DMS153 (cell line): ENCODE data around the gene GANC.
A peak's percentile ranks its signal among the peaks of the same experiment; 100 is the strongest.

Source experiments
- DNase-seq: peaks from one replicate; lab custom pipeline; 2025; lab: John Stamatoyannopoulos, UW

GANC gene

DNA sequence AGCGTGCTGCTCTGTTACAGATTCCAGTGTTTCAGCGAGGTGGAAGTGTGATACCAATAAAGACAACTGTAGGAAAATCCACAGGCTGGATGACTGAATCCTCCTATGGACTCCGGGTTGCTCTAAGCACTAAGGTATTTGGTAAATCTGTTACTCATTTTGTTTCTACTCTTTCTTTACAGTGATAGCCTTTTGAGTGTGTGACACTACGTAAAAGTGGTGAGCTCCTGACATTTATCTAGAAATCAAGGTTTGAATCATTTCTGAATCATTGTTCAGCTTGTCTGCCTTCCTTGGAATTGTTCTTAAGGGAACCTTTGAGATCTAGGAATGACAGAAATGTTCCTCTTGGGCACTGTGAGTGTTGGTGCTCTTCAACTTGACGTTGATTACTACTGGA, 75.1 kb downstream of the GANC start:
- DNase-seq, result no peak

DNA sequence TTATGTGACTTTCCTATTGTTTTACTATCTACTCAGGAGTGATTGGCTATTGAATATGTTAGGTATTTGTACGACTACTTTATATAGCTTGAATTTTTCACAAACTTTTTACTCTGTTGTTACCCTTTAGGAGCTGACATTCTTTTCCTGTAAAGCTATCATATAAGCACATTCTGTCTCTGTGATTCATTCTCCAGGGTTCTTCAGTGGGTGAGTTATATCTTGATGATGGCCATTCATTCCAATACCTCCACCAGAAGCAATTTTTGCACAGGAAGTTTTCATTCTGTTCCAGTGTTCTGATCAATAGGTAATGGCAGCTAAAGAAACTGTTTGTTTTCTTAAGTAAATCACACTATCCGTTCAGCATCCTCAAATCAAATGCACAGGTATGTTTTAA, 76.2 kb downstream of the GANC start:
- DNase-seq, result no peak

DNA sequence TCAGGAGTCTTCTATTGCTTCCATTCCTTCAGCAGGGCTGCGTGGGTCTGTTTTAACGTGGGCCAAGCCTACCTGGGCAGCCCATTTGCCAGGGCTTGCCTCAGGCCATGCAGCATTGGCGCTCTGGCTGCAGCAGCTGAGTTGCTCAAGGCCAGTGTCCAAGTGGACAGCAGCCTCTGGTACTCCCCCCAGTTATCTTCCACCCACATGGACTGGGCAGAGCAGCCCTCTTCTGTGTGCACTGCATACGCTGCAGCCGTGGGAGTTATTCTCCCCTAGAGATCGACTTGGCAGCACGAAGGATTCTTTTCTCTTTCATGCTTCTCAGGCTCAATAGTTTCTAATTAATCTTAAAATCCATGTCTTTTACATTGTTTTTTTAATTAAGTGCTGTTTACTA, 79.4 kb downstream of the GANC start:
- DNase-seq, result no peak

DNA sequence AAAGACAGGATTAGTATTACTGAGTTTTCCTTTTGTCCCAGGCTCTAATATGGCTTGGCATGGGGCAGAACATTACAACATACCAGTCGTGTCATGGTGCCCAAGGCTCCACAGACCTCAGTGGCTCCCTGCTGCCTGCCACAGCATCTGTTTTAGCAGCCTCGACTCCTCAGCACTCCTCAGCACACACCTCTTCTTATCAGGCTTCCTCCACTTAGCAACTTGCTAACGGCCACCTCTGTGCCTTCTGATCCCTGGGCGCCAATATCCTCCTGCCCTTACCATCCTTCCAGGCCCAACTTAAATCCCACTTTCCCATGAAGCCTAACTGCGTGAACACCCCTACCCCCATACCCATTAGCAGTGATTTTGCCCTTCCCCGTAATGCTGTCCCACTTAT, 80.1 kb downstream of the GANC start:
- no peak for DNase-seq

DNA sequence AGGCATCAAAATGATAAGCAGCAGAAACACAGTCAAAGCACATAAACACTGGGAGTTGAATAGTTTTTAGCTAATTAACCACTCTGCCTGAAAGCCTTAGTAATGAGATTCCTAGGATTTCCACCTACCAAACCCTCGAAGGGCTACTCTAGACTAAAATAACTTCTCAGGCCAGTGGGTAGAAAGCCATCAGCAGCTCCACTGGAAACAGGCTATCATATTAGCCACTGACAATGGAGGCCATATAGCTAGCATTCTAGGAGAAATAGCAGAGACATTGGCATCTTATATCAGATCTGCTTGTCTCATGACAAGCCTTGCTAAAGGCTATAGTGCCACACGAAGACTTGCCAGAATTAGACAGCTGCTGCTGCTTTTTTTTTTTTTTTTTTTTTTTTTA, 81.8 kb downstream of the GANC start:
- DNase-seq, result no peak

DNA sequence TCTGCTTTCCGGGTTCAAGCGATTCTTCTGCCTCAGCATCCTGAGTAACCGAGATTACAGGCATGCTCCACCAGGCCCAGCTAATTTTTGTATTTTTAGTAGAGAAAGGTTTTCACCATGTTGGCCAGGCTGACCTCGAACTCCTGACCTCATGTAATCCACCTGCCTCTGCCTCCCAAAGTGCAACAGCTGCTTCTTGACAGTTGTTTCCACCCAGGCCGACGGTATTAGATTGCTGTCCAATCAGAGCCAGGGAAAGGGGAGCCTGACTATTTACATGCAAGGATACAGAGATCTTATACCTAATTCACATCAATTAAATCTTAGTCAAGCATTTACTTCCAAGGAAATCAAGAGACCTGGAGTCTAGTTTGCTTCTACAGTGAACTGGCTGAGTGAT, 82.3 kb downstream of the GANC start:
- no peak for DNase-seq

DNA sequence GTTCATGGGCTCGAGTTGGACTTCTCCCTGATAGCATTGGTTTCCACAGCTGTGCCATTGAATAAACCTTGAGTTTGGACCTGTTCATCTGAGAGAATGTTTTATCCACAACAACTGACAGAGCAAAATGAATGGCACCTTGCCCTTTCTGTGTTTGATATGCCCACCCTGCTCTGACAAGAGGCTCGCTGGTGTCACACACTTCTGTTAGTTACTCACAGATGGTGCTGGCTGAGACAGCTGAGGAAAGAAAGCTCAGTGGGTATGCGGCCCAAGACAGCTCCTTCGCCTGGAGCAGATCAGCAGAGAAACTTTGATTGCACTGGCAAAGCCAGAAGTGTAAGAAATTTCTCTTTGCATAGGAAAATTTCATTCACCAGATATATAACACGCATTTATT, 83.8 kb downstream of the GANC start:
- no peak for DNase-seq

DNA sequence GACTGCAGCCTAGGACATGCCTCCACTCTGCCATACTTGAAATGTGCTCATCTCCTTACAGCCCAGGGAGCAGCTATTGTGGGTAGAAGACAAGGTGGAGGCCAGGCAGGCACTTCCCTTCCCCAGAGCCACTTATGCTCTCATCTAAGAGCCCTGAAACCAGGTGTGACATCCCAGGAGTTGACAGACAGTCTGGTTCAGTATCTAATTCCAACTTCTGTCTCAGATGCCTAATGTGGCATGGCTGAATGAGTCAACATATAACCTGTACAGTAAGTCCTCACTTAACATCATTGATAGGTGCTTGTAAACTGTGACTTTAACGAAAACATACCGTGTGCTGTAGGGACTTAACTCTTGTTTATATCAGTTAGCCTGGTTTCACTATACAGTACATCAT, 85.1 kb downstream of the GANC start:
- no peak for DNase-seq

DNA sequence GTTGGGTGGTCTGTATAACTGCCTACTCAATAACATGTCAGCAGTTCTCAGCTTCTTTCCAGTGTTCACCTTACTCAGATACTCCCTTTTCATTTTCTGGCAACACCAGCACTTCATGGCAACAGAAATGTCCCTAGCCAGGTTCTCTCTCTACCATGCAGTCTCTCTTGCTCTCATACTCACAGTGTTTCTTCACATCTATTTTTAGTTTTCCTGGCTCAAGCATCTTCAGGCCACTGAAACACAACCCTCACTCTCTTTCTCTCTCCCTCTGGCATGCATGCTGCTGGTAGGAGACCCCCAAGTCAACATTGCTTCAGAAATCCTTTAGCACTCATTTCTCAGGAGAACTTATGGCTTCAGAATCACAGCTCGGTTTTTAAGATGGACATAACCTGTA, 86.2 kb downstream of the GANC start, which contains the start of gene CAPN3:
TSS of gene CAPN3 (plus strand) at position 253 of the 400 bp plus-strand sequence. CDS start 305 bp downstream, outside the sequence.
- DNase-seq, result no peak

DNA sequence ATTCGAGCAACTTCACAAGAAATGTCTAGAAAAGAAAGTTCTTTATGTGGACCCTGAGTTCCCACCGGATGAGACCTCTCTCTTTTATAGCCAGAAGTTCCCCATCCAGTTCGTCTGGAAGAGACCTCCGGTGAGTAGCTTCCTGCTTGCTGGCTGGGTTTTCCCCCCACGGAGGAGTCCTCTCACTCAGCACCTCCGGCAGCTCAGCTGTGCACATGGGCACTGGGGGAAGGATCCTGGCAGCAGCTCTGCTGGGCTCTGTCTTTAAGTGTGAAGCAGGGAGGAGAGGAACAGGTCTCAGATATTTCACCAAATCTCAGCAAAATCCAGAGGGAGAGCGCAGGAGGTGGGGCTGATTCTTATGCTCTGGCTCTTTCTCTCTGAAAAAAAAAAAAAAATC, 87.0 kb downstream of the GANC start:
- no peak for DNase-seq

DNA sequence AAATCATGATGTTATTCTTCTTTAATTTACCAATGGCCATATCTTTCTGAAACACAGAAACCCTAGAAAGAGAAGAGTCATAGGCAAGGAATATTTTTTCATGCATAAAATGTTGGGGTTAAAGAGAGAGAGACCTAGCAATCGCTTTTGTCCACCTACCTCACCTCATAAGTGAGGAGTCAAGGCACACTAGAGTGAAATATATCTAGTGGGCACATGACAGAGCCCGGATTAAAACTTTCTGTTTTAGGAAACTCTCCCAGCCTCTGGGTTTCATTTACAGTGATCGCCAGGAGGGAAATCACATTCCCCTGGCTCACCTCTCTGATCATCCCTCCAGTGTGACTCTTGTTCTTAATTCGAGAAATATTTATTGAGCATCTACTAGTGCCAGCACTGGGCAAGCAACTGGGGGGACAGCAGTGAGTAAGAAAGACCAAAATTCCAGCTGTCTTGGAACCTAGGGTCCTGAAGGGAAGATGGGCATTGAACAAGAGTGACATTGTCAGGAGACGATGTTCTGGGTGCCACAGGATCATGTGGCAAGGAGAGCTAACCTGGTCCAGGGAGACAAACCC, 87.6 kb downstream of the GANC start:
- no peak for DNase-seq

DNA sequence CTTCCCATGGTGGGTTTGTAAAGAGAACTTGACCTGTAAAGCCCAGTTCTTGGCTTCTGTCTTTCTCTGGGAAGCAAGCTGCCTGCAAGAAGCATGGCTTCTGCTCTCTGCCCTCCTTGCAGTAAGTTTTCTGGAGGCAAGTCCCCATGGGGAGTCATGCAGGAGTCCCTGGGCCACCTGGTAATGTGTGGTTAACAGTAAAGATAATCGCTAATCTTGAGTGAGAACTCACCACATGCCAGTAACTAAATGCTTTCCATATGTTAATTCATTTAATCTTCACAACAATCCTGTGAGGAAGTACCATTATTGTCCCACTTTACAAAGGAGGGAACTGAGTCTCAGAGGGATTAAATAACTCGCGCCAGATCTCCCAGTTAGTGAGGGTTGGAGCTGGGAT, 90.5 kb downstream of the GANC start:
- no peak for DNase-seq

DNA sequence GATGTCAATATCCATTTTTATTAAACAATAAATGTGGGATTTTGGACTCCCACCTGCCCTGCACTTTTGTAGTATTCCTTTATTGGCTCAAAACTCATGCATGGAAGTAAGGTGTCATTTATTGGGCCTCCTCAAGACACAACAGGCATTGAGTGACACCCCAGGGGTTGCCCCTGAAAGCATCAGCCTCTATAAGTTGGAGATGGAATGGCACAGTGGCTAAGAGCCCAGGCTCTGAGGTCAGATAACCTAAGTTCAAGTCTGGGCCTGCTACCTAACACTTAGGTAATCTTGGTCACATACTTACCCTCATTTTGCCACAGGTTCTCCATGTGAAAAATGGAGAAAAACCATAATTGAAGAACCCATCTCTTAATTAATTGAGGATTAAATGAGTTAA, 90.9 kb downstream of the GANC start:
- no peak for DNase-seq

DNA sequence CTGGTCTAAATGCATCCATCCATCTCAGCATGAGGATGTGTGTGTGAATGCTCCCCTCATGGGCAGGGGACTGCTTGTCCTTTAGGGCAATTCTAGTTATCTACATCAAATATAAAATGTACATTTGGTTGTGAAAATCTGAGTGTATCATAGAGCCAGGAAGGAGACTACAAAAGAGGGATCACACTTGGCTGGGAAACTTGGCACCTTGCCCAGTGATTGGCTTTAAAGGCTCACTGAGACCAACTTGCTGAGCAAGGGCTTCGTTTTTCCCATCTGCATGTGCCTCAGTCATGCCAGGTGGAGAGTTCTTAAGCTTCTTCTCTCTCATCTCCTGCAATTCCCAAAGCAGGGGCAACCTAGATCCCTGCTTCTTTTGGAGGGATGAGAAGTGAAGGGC, 91.5 kb downstream of the GANC start:
- DNase-seq, result peak; percentile 31

DNA sequence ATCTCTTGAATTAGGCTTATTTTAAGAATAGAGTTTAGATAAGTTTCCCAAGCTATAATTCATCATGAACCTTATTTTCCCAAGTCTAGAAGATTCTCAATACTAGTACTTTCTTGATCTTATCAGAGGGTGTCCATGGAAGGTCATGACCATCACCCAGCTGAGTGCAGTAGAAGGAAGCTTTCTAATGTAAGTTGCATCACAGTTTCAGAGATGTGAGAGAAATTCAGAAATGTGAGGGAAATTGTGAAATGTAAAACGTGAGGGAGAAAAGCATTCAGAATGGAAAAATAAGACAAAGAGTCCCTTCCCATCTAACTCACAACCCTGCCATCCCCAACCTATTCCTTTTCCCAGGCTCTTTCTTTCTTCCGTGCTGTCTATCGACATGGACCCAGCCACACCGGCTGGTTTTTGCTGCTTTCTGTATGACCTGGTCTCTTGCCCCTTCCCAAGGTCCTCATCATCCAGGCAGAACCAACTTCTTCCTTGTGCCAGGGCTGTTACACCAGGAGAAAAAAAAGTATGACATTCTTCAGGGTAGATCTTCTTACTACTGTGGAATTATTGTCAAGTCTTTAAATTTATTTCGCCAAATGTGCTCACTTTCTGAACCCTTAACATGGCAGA, 93.0 kb downstream of the GANC start:
- no peak for DNase-seq

DNA sequence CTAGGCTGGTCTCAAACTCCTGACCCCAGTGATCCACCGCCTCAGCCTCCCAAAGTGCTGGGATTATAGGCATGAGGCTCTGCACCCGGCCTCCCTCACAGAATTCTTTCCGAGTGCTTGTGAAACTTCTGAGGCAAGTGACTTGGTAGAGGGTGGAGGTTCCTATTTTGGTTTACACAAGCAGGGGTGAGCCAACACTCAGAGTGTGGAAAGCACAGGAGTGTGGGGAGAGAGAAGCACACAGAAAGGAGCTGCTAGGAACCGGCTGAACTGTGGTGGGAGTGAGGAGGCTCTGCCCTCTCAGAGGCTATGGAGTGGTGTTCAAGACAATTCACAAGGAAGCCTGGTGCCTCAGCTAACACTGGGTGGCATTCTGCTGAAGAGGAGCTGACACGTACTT, 94.0 kb downstream of the GANC start:
- DNase-seq, result no peak

DNA sequence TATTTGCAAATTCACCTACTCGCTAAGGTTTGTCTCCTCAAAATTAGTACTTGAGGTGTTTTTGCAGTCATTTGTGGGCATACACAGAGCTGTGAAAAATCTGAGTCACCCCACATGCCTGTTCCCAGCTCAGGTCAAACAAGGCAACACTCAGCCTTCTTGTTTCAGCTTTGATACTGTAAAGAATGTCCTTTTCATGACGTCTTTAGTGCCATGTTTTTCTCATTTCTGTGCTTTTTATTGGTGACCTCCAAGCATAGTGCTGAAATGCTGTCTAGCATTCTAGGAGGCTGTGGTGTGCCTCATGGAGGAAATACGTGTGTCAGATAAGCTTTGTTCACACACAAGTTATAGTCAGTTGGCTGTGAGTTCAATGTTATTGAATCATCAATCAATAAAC, 95.1 kb downstream of the GANC start:
- DNase-seq, result no peak

DNA sequence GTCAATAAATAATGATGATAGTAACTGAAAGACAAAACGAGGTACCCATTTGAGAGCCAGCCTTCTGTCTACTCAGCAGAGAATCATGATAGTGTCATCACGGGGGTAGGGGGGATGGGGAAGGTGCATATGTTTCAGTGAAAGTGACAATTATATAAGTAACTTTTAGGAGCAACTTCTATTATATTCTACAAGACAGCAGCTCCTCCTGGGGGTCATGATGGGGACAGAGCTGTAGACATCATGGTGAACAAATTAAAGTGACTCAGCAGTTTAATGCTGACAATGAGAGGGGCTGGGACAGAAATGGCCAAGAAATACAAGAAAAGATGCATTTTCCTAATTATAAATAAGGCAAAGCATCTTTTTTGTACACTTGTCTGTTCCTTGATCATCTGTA, 98.1 kb downstream of the GANC start:
- no peak for DNase-seq

DNA sequence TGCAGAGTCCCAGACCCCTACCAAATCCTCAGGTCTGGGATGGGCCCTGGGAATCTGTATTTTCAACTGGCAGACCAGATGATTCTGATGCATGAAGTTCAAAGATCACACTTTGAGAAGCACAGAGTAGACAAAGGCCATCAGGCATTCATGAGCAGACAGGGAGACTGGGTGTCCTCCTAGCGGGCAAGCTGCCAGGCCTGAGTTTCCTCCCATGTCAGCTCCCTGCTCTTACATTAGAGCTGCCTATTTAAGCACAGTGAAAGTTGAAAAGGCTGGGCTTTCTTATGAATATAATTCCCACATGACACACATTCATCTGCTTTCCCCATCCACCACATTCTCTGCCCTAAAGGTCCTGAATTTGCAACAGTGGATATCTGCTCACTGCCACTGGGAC, 100.3 kb downstream of the GANC start:
- no peak for DNase-seq

DNA sequence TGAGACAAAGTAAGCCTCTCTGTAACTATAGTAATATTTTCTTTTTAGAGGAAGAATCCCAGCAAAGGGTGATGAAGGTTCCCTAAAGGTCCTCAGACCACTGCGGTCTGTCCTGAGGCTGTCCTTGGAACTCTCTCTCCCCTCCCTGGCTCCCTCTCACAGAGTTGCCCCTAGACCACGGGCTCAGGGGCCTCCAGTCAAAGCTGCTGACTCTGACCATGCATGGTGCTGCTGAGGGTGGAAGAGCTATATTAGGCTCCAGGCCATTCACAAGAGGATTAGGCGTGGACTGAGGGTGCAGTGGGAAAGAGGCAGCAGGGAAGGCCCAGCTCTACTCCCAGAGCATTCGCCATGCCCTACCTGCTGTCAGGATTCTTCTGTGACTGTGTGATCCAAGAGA, 100.9 kb downstream of the GANC start:
- no peak for DNase-seq

DNA sequence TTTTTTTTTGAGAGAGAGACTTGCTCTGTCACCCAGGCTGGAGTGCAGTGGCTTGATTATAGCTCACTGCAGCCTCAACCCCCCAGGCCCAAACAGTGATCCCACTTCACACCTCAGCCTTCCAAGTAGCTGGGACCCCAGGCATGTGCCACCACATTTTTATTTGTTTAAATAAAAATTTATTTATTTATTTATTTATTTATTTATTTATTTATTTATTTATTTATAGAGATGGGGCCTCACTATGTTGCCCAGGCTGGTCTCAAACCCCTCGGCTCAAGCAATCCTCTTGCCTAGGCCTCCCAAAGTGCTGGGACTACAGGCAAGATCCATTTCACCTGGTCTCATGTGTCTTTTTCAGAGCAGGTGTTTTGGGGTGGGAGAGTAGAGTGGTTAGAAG, 101.8 kb downstream of the GANC start:
- DNase-seq, result no peak

DNA sequence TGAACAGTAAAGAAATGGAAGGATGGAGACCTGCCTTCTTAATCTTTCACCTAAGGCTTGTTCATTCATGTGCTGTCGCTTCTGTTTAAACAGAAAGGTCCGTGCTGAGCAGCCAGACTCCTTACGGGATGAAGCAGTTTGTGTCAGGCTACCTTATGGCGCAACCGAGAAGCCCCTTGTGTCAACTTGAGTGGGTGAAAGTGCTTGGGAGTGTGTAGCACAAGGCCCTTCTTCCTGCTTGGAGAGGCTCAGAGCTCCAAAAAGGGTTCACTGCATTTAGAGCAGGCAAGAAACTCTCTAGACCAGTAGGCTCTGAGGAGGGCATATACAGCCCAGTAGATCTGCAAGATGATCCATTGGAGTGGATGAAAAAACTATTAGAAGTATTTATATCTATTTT, 102.3 kb downstream of the GANC start:
- no peak for DNase-seq

DNA sequence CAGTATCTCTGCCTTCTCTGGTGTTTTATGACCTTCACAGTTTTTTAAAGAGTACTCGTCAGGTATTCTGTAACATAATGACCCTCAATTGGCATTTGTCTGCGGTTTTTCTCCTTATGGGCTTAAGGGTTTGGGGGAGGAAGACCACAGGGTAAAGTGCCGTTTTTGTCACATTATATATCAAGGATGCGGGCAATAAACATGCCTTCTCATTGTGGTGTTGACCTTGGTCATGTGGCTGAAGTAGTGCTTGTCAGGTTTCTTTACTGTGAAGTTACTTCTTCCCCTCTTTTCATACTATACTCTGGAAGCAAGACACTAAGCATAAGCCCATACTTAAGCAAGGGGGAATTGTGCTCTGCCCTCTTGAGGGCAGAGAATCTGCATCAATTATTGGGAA, 102.9 kb downstream of the GANC start:
- no peak for DNase-seq

DNA sequence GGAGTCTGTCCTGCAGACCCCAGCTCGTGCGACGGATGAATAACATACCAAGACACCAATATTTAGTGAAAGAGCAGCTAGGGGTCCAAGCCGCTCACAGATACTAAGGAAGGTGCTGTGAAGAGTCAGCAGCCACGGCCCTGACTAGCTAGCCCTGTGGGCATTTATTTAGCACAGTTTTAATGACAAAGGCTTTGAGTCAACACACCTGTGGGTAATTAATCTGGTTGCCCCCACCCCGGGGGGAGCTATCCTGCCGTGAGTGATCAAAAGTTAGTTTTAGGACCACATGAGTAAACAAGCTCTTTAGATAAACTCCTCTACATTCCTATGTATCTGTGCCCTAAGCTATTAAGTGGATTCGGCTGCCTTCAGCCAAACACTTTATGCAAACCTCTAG, 105.0 kb downstream of the GANC start:
- no peak for DNase-seq
